ENCODE results near the gene MFSD11.

- TF ChIP-seq CTCF (IDR thresholded peaks at IDR 0.05; ENCODE audit: poor library complexity, severe bottlenecking) = no peak
- TF ChIP-seq EZH2 (IDR thresholded peaks at IDR 0.05; ENCODE audit: borderline replicate concordance, insufficient read depth, low read length, poor library complexity, severe bottlenecking) = no peak
- no peak for TF ChIP-seq POLR2AphosphoS5 (IDR thresholded peaks at IDR 0.05)
Observed at GRCh38 chr17:76718516-76718915, 19.4 kb upstream of the MFSD11 start.

Measured in neural cell (in vitro differentiated cells).